Thoracic aorta (tissue), 2 donors: ENCODE data around the gene FMNL1. TPM values are rescaled to one million over a fixed set of nuclear protein-coding genes. Genes with fewer than 3 reads are reported as not detected.

Source experiments
- ATAC-seq: fragments of 150-250 bp; one replicate; pipeline ENCODE4 v1.8.0; 2017; ENCODE audit warnings: low read depth; ENCODE audit not compliant: insufficient number of reproducible peaks, low FRiP score
- DNase-seq: peaks from one replicate; pipeline ENCODE4 v3.0.0-alpha.2; 2020; ENCODE audit warnings: low spot score
- H3K27ac ChIP-seq, 2 donors: fragments of 200-600 bp; sonication (generic); 1 replicate in 1 of 2; 2 replicates in 1 of 2; pipeline ENCODE4 v1.5.1; 2016; ENCODE audit warnings: mild to moderate bottlenecking in 2 of 2, moderate library complexity in 2 of 2
- H3K27me3 ChIP-seq: fragments of 200-600 bp; sonication (generic); replicated peaks from 2 replicates; pipeline ENCODE4 v1.6.0; 2016; ENCODE audit warnings: mild to moderate bottlenecking; ENCODE audit not compliant: insufficient read depth
- H3K36me3 ChIP-seq: fragments of 200-600 bp; sonication (generic); one replicate; pipeline ENCODE4 v1.5.1; 2016
- H3K4me1 ChIP-seq, 2 donors: fragments of 200-600 bp; sonication (generic); 1 replicate in 1 of 2; 2 replicates in 1 of 2; pipeline versions ENCODE4 v1.5.1 to v1.6.0; 2016; ENCODE audit warnings: low read depth in 2 of 2, mild to moderate bottlenecking in 1 of 2; ENCODE audit not compliant: control insufficient read depth in 1 of 2
- H3K4me3 ChIP-seq: fragments of 200-600 bp; sonication (generic); 2 replicates; pipeline ENCODE4 v1.5.1; 2016; ENCODE audit warnings: mild to moderate bottlenecking
- H3K9me3 ChIP-seq: fragments of 200-600 bp; sonication (generic); 2 replicates; pipeline ENCODE4 v1.5.1; 2016
- CTCF ChIP-seq: fragments of 200-600 bp; sonication (generic); IDR thresholded peaks from one replicate; pipeline ENCODE4 v1.5.1; 2019; ENCODE audit warnings: antibody characterized with exemption
- total RNA-seq, 2 donors: library from RNA; depleted of rRNA; stranded (reverse); fragments of >200 nt; gene quantifications; one replicate each; pipeline versions ENCODE4 v1.1.0 to v1.2.3, GENCODE V29; 2016

Gene FMNL1
- total RNA-seq, 2 donors from 2014 or later: 31.4 to 37.2 TPM

- H3K36me3 ChIP-seq: no peaks in the 10 kb centered on the region
- TF ChIP-seq CTCF: no peak
- DNase-seq (no peak), ATAC-seq (no peak)
- no peak overlapping the region for H3K4me3 ChIP-seq
- peaks cover 56 to 91% of the 10 kb centered on the region in 2 donors for H3K4me1 ChIP-seq
- no peaks in the 10 kb centered on the region for H3K9me3 ChIP-seq
- H3K27ac ChIP-seq: no peak overlapping the region
- no peaks in the 10 kb centered on the region for H3K27me3 ChIP-seq
Observed at GRCh38 chr17:45296003-45296832, 74.5 kb downstream of the FMNL1 start.

- H3K4me1 ChIP-seq: peaks cover 52 to 87% of the 10 kb centered on the region in 2 donors
- H3K4me3 ChIP-seq: no peak overlapping the region
- H3K27me3 ChIP-seq: no peaks in the 10 kb centered on the region
- no peak for ATAC-seq
- H3K36me3 ChIP-seq: no peaks in the 10 kb centered on the region
- TF ChIP-seq CTCF: no peak
- no peak for DNase-seq
- H3K9me3 ChIP-seq: no peaks in the 10 kb centered on the region
- no peak overlapping the region for H3K27ac ChIP-seq
Observed at GRCh38 chr17:45296833-45297124, 75.1 kb downstream of the FMNL1 start.

Other genes starting within 250 kb of the FMNL1 start
- gene DCAKD, start 170.3 kb upstream of the FMNL1 start, total RNA-seq: 10 to 100 TPM; 34.6 to 56.5 TPM
- 10 to 100 TPM; 53.1 to 64.8 TPM for gene NMT1, start 160.6 kb upstream of the FMNL1 start, total RNA-seq
- 100 to 1,000 TPM in 1 of 2 donors, 10 to 100 TPM in 1; 79.3 to 116 TPM for gene PLCD3, start 89.4 kb upstream of the FMNL1 start, total RNA-seq
- 10 to 100 TPM; 21.5 to 27.9 TPM for gene ACBD4, start 86.2 kb upstream of the FMNL1 start, total RNA-seq
- gene HEXIM1, start 73.4 kb upstream of the FMNL1 start, total RNA-seq: 10 to 100 TPM; 34.9 to 89.1 TPM
- 1 to 10 TPM in 1 of 2 donors, not detected in 1; 1.5 TPM for gene HEXIM2, start 60.0 kb upstream of the FMNL1 start, total RNA-seq
- not detected for gene SPATA32, start 40.2 kb downstream of the FMNL1 start, total RNA-seq
- gene MAP3K14, start 95.1 kb downstream of the FMNL1 start, total RNA-seq: 10 to 100 TPM; 10.1 to 10.7 TPM
- 10 to 100 TPM; 25.5 to 33.4 TPM for gene ARHGAP27, start 211.0 kb downstream of the FMNL1 start, total RNA-seq